GM12878 (cell line): ENCODE measurements around the gene SPATC1L. TPM values are rescaled to one million over a fixed set of nuclear protein-coding genes. Genes with fewer than 3 reads are reported as not detected.

Experiments
- ATF7 ChIP-seq: fragments of 450-650 bp; IDR thresholded peaks from 2 replicates; pipeline ENCODE4 v1.6.1; 2016; ENCODE audit warnings: low read depth, mild to moderate bottlenecking
- JUNB ChIP-seq: IDR thresholded peaks from 2 replicates; pipeline ENCODE4 v1.6.1; 2016; ENCODE audit warnings: antibody characterized with exemption, mild to moderate bottlenecking
- MEF2A ChIP-seq: IDR thresholded peaks from 2 replicates; pipeline ENCODE4 v1.6.1; 2011; ENCODE audit warnings: low read depth, mild to moderate bottlenecking, low read length, moderate library complexity; ENCODE audit not compliant: insufficient read depth
- NFXL1 ChIP-seq: fragments of 450-650 bp; IDR thresholded peaks from 2 replicates; pipeline ENCODE4 v1.6.1; 2017; ENCODE audit warnings: antibody characterized with exemption, mild to moderate bottlenecking, borderline replicate concordance
- SMC3 ChIP-seq: IDR thresholded peaks from 2 replicates; pipeline ENCODE4 v1.6.1; 2011; ENCODE audit warnings: low read length, improper control_type of control experiment, borderline replicate concordance
- polyA plus RNA-seq, 11 experiments: library from polyadenylated mRNA; depleted of rRNA in 4 of 11; unstranded in 6 of 11; stranded (reverse) in 5 of 11; fragments of >200 nt; fragmentation: Nextera tagmentation in 4 of 11; fragmentation: Illumina TruSeq in 1 of 11; extraction: Ambion mirVana in 4 of 11; extraction: Trizol in 1 of 11; gene quantifications; 1 replicate in 1 of 11; 2 replicates in 10 of 11; pipeline versions ENCODE4 v1.2.1 to v1.2.3, GENCODE V29; 2011 to 2016; ENCODE audit warnings: inconsistent platforms in 2 of 11, missing spikeins in 2 of 11, low read depth in 1 of 11
- total RNA-seq, 4 experiments: library from RNA; depleted of rRNA in 3 of 4; stranded (reverse); fragments of >200 nt in 3 of 4; fragmentation: Illumina TruSeq in 1 of 4; extraction: Trizol in 1 of 4; gene quantifications; 2 replicates each; pipeline versions ENCODE4 v1.2.1 to v1.2.3, GENCODE V29; 2013 to 2021
- TF ChIP-seq, protein P1 (sequence below): IDR thresholded peaks from 2 replicates; pipeline ENCODE4 v1.6.1; 2012; ENCODE audit warnings: improper control_type of control experiment, low read depth, low read length; ENCODE audit not compliant: insufficient replicate concordance
- TF ChIP-seq, protein P2 (sequence below): IDR thresholded peaks from 2 replicates; pipeline ENCODE4 v1.6.1; 2012; ENCODE audit warnings: mild to moderate bottlenecking, low read depth, low read length
- TF ChIP-seq, protein P3 (sequence below): fragments of 150-350 bp; IDR thresholded peaks from 2 replicates; pipeline ENCODE4 v1.6.1; 2014; ENCODE audit warnings: mild to moderate bottlenecking, low read depth, low read length

The SPATC1L gene
- total and polyA plus RNA-seq, 10 of the 15 experiments (the other 5 are each of a cell fraction or from before 2014, with no cell fraction given): 1.4 to 16.0 (median 7.0) TPM; not detected in 2

DNA sequence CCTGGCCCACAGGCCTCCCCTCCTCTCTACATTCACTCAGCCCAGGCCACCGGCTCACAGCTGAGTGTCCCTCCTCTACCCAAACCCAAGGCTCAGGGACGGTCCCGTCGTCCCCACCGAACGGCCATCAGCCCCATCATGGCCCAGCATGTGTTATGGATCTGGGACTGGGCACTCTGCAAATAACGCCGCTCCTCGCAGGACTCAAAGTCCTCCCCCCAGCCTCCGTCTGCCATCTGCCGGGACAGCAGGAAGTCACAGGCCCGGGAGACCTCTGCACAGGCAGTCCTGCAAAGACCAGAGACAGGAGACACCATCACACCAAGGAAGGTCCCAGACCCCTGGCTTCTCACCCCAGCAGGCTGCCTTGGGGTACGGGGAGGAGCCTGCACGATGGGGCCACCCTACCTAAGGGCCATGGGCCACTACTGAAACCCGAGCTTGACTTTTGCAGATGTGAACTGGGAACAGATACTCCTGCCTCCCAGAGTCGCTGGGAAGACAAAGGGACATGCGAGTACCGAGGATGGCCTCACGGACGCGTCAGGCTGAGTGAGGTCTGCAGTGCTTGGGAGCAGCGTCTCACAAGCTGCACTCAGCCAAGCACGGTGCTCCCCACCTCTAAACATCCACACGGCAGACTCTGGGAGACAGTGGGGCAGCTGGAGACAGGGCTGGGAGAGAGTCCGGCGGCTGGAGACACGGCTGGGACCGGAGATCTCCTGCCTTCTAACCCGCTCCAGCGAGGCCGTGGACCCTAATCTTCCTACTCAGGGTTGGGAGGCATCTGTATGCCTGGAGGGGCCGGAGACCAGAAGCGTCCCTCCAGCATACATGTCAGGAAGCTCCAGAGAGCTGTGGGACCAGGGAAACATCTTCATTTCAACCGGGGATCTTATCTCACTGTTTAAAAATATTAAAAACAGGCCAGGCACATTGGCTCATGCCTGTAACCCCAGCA is 10.4 kb upstream of the SPATC1L start (continued):
- TF ChIP-seq, protein P1, sequence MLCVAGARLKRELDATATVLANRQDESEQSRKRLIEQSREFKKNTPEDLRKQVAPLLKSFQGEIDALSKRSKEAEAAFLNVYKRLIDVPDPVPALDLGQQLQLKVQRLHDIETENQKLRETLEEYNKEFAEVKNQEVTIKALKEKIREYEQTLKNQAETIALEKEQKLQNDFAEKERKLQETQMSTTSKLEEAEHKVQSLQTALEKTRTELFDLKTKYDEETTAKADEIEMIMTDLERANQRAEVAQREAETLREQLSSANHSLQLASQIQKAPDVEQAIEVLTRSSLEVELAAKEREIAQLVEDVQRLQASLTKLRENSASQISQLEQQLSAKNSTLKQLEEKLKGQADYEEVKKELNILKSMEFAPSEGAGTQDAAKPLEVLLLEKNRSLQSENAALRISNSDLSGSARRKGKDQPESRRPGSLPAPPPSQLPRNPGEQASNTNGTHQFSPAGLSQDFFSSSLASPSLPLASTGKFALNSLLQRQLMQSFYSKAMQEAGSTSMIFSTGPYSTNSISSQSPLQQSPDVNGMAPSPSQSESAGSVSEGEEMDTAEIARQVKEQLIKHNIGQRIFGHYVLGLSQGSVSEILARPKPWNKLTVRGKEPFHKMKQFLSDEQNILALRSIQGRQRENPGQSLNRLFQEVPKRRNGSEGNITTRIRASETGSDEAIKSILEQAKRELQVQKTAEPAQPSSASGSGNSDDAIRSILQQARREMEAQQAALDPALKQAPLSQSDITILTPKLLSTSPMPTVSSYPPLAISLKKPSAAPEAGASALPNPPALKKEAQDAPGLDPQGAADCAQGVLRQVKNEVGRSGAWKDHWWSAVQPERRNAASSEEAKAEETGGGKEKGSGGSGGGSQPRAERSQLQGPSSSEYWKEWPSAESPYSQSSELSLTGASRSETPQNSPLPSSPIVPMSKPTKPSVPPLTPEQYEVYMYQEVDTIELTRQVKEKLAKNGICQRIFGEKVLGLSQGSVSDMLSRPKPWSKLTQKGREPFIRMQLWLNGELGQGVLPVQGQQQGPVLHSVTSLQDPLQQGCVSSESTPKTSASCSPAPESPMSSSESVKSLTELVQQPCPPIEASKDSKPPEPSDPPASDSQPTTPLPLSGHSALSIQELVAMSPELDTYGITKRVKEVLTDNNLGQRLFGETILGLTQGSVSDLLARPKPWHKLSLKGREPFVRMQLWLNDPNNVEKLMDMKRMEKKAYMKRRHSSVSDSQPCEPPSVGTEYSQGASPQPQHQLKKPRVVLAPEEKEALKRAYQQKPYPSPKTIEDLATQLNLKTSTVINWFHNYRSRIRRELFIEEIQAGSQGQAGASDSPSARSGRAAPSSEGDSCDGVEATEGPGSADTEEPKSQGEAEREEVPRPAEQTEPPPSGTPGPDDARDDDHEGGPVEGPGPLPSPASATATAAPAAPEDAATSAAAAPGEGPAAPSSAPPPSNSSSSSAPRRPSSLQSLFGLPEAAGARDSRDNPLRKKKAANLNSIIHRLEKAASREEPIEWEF: no peak
- TF ChIP-seq, protein P2, sequence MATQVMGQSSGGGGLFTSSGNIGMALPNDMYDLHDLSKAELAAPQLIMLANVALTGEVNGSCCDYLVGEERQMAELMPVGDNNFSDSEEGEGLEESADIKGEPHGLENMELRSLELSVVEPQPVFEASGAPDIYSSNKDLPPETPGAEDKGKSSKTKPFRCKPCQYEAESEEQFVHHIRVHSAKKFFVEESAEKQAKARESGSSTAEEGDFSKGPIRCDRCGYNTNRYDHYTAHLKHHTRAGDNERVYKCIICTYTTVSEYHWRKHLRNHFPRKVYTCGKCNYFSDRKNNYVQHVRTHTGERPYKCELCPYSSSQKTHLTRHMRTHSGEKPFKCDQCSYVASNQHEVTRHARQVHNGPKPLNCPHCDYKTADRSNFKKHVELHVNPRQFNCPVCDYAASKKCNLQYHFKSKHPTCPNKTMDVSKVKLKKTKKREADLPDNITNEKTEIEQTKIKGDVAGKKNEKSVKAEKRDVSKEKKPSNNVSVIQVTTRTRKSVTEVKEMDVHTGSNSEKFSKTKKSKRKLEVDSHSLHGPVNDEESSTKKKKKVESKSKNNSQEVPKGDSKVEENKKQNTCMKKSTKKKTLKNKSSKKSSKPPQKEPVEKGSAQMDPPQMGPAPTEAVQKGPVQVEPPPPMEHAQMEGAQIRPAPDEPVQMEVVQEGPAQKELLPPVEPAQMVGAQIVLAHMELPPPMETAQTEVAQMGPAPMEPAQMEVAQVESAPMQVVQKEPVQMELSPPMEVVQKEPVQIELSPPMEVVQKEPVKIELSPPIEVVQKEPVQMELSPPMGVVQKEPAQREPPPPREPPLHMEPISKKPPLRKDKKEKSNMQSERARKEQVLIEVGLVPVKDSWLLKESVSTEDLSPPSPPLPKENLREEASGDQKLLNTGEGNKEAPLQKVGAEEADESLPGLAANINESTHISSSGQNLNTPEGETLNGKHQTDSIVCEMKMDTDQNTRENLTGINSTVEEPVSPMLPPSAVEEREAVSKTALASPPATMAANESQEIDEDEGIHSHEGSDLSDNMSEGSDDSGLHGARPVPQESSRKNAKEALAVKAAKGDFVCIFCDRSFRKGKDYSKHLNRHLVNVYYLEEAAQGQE: no peak
- no peak for TF ChIP-seq NFXL1
- no peak for TF ChIP-seq JUNB
- TF ChIP-seq MEF2A: no peak
- no peak for TF ChIP-seq SMC3
- no peak for TF ChIP-seq ATF7
- TF ChIP-seq, protein P3, sequence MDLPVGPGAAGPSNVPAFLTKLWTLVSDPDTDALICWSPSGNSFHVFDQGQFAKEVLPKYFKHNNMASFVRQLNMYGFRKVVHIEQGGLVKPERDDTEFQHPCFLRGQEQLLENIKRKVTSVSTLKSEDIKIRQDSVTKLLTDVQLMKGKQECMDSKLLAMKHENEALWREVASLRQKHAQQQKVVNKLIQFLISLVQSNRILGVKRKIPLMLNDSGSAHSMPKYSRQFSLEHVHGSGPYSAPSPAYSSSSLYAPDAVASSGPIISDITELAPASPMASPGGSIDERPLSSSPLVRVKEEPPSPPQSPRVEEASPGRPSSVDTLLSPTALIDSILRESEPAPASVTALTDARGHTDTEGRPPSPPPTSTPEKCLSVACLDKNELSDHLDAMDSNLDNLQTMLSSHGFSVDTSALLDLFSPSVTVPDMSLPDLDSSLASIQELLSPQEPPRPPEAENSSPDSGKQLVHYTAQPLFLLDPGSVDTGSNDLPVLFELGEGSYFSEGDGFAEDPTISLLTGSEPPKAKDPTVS: no peak
